Liver (tissue), 9 donors: ENCODE data around the gene RPS6KA2. TPM values are rescaled to one million over a fixed set of nuclear protein-coding genes. Genes with fewer than 3 reads are reported as not detected.

Experiments used
- DNase-seq: peaks from one replicate; pipeline ENCODE4 v3.0.0-alpha.2; 2017; ENCODE audit warnings: low spot score
- H3K27ac ChIP-seq, 2 donors: one replicate each; pipeline ENCODE4 v1.7.0; 2013; ENCODE audit warnings: inconsistent platforms in 2 of 2, low read length in 2 of 2, control low read depth in 1 of 2, low read depth in 1 of 2, mild to moderate bottlenecking in 1 of 2
- H3K27me3 ChIP-seq, 4 donors: one replicate each; pipeline versions ENCODE4 v1.6.1 to v1.7.0; 2013; ENCODE audit warnings: low read length in 3 of 4, inconsistent platforms in 1 of 4, mild to moderate bottlenecking in 1 of 4, moderate library complexity in 1 of 4; ENCODE audit not compliant: control insufficient read depth in 4 of 4, insufficient read depth in 4 of 4
- H3K36me3 ChIP-seq, 4 donors: one replicate each; pipeline versions ENCODE4 v1.6.1 to v1.7.0; 2013; ENCODE audit warnings: low read length in 3 of 4, mild to moderate bottlenecking in 3 of 4, low read depth in 1 of 4, moderate library complexity in 1 of 4; ENCODE audit not compliant: control insufficient read depth in 4 of 4, insufficient read depth in 3 of 4
- H3K4me1 ChIP-seq, 4 donors: one replicate each; pipeline versions ENCODE4 v1.6.1 to v1.7.0; 2013; ENCODE audit warnings: low read length in 3 of 4, mild to moderate bottlenecking in 3 of 4, moderate library complexity in 1 of 4; ENCODE audit not compliant: control insufficient read depth in 4 of 4, insufficient read depth in 4 of 4
- H3K4me3 ChIP-seq, 3 donors: one replicate each; pipeline versions ENCODE4 v1.6.1 to v1.7.0; 2013; ENCODE audit warnings: low read length in 3 of 3, control low read depth in 1 of 3, low read depth in 1 of 3, mild to moderate bottlenecking in 1 of 3
- H3K9ac ChIP-seq, 2 donors: one replicate each; pipeline ENCODE4 v1.7.0; 2013; ENCODE audit warnings: low read length in 2 of 2, mild to moderate bottlenecking in 2 of 2, moderate library complexity in 2 of 2, control low read depth in 1 of 2, low read depth in 1 of 2
- H3K9me3 ChIP-seq, 4 donors: one replicate each; pipeline versions ENCODE4 v1.6.1 to v1.7.0; 2013; ENCODE audit warnings: low read length in 3 of 4; ENCODE audit not compliant: control insufficient read depth in 4 of 4
- EGR1 ChIP-seq, 2 donors: IDR thresholded peaks; 2 replicates each; pipeline ENCODE4 v1.6.1; 2016 to 2018; ENCODE audit warnings: antibody characterized with exemption in 2 of 2, low read depth in 2 of 2
- FOXA1 ChIP-seq: IDR thresholded peaks from 2 replicates; pipeline ENCODE4 v1.6.1; 2016; ENCODE audit warnings: antibody characterized with exemption
- FOXA2 ChIP-seq: IDR thresholded peaks from 2 replicates; pipeline ENCODE4 v1.6.1; 2016; ENCODE audit warnings: antibody characterized with exemption
- HNF4A ChIP-seq, 2 donors: conservative IDR thresholded peaks; 2 replicates each; pipeline ENCODE4 v1.6.1; 2016; ENCODE audit warnings: antibody characterized with exemption in 2 of 2, mild to moderate bottlenecking in 2 of 2
- JUND ChIP-seq, 2 donors: IDR thresholded peaks; 2 replicates each; pipeline ENCODE4 v1.6.1; 2016; ENCODE audit warnings: antibody characterized with exemption in 2 of 2
- NR2F2 ChIP-seq: IDR thresholded peaks from 2 replicates; pipeline ENCODE4 v1.6.1; 2016; ENCODE audit warnings: antibody characterized with exemption
- RXRA ChIP-seq, 2 donors: IDR thresholded peaks; 2 replicates each; pipeline ENCODE4 v1.6.1; 2017 to 2018; ENCODE audit warnings: antibody characterized with exemption in 2 of 2, mild to moderate bottlenecking in 1 of 2
- SP1 ChIP-seq: IDR thresholded peaks from 2 replicates; pipeline ENCODE4 v1.6.1; 2018; ENCODE audit warnings: antibody characterized with exemption, mild to moderate bottlenecking
- WGBS: extraction: QIAGEN DNeasy Blood & Tissue Kit; methylation state at CpG from one replicate; pipeline ENCODE4 v1.1.7; 2013; 5-methylcytosine and 5-hydroxymethylcytosine counted together
- polyA plus RNA-seq, 2 donors: library from polyadenylated mRNA; stranded (reverse) in 1 of 2; unstranded in 1 of 2; fragments of 200-250 nt in 1 of 2; fragments of >200 nt in 1 of 2; fragmentation: Nextera tagmentation in 1 of 2; extraction: Ambion mirVana in 1 of 2; gene quantifications; one replicate each; pipeline versions ENCODE4 v1.2.1 to v1.2.3, GENCODE V29; 2013 to 2015
- total RNA-seq, 2 donors: library from RNA; depleted of rRNA; stranded (reverse); fragments of >200 nt; gene quantifications; one replicate each; pipeline ENCODE4 v1.2.3, GENCODE V29; 2014
- TF ChIP-seq, protein P1 (sequence below): fragments of 150-350 bp; IDR thresholded peaks from 2 replicates; pipeline ENCODE4 v1.5.1; 2017; ENCODE audit warnings: improper control_type of control experiment, low read depth, low read length; ENCODE audit not compliant: missing input control
- TF ChIP-seq, protein P2 (sequence below): IDR thresholded peaks from 2 replicates; pipeline ENCODE4 v1.6.1; 2016; ENCODE audit warnings: antibody characterized with exemption
- TF ChIP-seq, protein P3 (sequence below): IDR thresholded peaks from 2 replicates; pipeline ENCODE4 v1.6.1; 2016; ENCODE audit warnings: antibody characterized with exemption
- TF ChIP-seq, protein P4 (sequence below): IDR thresholded peaks from 2 replicates; pipeline ENCODE4 v1.6.1; 2016; ENCODE audit warnings: antibody characterized with exemption, mild to moderate bottlenecking
- TF ChIP-seq, protein P5 (sequence below): IDR thresholded peaks from 2 replicates; pipeline ENCODE4 v1.6.1; 2016; ENCODE audit warnings: antibody characterized with exemption
- donor health status: healthy.
- donor health status: healthy.
- donor health status: healthy.
- donor health status: healthy.
- donor health status: healthy.

Gene RPS6KA2
- total and polyA plus RNA-seq, 4 donors: 2.5 to 9.0 (median 5.0) TPM

DNA sequence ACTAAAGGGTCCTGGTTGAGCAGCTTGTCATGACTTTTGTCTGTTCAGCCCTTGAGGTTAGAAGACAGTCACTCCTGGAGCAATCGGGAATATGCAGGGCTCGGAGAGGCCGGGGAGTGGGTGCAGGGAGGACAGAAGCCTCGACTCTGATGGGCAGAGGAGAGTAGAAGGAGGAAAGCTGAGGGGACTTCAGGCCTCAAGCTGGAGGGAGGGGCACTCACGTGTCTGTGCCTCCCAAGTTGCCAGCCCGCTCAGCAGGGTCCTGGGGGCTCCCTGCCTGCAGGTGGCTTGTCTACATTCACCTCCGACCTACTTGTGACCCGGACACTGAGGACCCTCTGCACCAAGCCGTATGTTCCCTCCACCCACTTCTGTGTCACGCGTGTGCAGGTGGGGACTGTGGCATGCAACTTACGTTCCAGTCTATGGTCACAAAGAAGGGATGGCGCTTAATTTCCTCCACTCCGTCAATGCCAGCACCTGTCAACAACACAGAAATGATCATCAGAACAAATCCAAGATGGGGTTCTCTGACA, 157.6 kb downstream of the RPS6KA2 start (continued):
- TF ChIP-seq RXRA (IDR thresholded peaks at IDR 0.05) (no peak), FOXA1 (no peak), SP1 (no peak)
- TF ChIP-seq, protein P1, sequence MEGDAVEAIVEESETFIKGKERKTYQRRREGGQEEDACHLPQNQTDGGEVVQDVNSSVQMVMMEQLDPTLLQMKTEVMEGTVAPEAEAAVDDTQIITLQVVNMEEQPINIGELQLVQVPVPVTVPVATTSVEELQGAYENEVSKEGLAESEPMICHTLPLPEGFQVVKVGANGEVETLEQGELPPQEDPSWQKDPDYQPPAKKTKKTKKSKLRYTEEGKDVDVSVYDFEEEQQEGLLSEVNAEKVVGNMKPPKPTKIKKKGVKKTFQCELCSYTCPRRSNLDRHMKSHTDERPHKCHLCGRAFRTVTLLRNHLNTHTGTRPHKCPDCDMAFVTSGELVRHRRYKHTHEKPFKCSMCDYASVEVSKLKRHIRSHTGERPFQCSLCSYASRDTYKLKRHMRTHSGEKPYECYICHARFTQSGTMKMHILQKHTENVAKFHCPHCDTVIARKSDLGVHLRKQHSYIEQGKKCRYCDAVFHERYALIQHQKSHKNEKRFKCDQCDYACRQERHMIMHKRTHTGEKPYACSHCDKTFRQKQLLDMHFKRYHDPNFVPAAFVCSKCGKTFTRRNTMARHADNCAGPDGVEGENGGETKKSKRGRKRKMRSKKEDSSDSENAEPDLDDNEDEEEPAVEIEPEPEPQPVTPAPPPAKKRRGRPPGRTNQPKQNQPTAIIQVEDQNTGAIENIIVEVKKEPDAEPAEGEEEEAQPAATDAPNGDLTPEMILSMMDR: no peak

DNA sequence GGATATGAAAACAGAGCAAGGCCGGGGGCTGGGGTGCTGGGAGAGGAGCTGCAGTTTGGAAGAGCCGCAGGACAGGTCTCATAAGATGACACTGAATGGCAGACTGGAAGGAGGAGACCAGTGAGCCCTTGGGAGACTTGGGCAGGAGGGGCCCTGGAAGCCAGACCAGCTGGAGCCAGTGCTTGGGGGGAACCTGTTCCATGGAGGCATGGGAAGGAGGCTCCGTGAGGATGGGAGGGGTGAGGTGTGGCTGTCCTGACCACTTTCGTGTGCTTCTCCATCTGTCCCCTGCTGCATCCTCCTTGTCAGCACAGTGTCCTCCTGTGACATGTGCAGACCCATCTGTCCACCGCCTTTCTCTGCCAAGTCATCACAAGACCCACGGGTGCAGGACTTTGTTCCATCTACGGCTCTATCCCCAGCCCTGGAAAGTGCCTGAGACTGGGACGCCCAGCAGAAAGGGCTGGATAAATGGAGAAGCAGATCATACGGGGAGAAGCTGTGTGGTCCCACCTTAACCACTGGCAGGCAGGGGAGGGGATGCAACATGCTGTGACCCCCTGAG, 159.5 kb downstream of the RPS6KA2 start:
- no peaks in the 10 kb centered on the region for H3K9me3 ChIP-seq
- 96% methylated on average over 9 of the region's 9 CpGs for WGBS

DNA sequence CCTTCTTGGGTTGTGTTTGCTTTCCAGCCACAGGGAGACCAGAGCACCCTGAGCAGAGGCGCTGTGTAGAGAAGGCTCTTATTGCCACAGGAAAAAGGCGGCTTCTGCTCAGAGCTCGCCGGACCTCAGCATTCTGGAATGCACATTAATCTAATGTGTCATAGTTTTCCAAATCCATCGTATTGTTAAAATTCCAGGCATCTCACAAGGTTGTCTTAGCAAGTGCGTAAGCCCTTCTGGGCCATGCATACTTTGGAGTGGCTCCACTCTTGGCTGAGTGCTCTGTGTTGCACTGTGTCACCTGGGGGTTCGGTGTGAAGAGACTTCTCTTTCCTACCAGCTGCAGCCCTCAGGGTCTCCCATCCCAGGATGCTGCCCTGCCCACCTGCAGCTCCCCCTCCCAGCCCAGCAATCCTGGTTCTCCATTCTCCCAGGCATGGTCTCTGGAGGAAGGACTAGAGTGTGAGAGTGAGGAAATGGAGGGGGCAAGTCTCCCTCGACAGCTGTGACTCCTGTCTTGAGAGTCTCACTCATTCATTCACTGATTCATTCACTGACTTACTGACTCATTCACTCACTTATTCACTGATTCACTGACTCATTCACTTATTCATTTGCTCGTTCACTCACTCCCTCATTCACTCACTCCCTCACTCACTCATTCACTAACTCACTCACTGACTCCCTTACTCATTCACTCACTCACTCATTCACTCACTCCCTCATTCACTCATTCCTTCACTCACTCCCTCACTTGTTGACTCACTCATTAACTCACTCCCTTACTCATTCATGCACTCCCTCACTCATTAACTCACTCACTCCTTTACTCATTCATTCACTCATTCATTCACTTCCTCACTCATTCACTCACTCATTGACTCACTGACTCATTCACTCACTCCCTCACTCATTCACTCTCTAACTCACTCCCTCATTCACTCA, 160.6 kb downstream of the RPS6KA2 start:
- no peak overlapping the region for H3K27ac ChIP-seq
- H3K27me3 ChIP-seq: no peaks in the 10 kb centered on the region
- H3K9ac ChIP-seq: no peak overlapping the region
- H3K36me3 ChIP-seq: peaks cover 0 to 9% (median 3%) of the 10 kb centered on the region in 4 donors
- no peaks in the 10 kb centered on the region for H3K9me3 ChIP-seq
- WGBS: 88% methylated on average over 9 of the region's 9 CpGs
- no peaks in the 10 kb centered on the region for H3K4me1 ChIP-seq
- DNase-seq: no peak
- H3K4me3 ChIP-seq: no peak overlapping the region
- TF ChIP-seq EGR1 (IDR thresholded peaks at IDR 0.05; ENCODE audit: low read depth in 2 of 2): no peak
- TF ChIP-seq, protein P2, sequence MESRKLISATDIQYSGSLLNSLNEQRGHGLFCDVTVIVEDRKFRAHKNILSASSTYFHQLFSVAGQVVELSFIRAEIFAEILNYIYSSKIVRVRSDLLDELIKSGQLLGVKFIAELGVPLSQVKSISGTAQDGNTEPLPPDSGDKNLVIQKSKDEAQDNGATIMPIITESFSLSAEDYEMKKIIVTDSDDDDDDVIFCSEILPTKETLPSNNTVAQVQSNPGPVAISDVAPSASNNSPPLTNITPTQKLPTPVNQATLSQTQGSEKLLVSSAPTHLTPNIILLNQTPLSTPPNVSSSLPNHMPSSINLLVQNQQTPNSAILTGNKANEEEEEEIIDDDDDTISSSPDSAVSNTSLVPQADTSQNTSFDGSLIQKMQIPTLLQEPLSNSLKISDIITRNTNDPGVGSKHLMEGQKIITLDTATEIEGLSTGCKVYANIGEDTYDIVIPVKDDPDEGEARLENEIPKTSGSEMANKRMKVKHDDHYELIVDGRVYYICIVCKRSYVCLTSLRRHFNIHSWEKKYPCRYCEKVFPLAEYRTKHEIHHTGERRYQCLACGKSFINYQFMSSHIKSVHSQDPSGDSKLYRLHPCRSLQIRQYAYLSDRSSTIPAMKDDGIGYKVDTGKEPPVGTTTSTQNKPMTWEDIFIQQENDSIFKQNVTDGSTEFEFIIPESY: no peak
- TF ChIP-seq, protein P3, sequence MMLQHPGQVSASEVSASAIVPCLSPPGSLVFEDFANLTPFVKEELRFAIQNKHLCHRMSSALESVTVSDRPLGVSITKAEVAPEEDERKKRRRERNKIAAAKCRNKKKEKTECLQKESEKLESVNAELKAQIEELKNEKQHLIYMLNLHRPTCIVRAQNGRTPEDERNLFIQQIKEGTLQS: no peak
- no peak for TF ChIP-seq JUND (IDR thresholded peaks at IDR 0.05)
- TF ChIP-seq, protein P4, sequence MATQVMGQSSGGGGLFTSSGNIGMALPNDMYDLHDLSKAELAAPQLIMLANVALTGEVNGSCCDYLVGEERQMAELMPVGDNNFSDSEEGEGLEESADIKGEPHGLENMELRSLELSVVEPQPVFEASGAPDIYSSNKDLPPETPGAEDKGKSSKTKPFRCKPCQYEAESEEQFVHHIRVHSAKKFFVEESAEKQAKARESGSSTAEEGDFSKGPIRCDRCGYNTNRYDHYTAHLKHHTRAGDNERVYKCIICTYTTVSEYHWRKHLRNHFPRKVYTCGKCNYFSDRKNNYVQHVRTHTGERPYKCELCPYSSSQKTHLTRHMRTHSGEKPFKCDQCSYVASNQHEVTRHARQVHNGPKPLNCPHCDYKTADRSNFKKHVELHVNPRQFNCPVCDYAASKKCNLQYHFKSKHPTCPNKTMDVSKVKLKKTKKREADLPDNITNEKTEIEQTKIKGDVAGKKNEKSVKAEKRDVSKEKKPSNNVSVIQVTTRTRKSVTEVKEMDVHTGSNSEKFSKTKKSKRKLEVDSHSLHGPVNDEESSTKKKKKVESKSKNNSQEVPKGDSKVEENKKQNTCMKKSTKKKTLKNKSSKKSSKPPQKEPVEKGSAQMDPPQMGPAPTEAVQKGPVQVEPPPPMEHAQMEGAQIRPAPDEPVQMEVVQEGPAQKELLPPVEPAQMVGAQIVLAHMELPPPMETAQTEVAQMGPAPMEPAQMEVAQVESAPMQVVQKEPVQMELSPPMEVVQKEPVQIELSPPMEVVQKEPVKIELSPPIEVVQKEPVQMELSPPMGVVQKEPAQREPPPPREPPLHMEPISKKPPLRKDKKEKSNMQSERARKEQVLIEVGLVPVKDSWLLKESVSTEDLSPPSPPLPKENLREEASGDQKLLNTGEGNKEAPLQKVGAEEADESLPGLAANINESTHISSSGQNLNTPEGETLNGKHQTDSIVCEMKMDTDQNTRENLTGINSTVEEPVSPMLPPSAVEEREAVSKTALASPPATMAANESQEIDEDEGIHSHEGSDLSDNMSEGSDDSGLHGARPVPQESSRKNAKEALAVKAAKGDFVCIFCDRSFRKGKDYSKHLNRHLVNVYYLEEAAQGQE: no peak
- no peak for TF ChIP-seq NR2F2
- TF ChIP-seq FOXA2: no peak

More for the DNA sequence above, 159.5 kb downstream of the RPS6KA2 start:
- no peak for DNase-seq
- Histone ChIP-seq H3K4me3 (no peak overlapping the region), H3K36me3 (peaks cover 0 to 9% (median 3%) of the 10 kb centered on the region in 4 donors), H3K27ac (no peak overlapping the region), H3K9ac (no peak overlapping the region), H3K4me1 (no peaks in the 10 kb centered on the region), H3K27me3 (no peaks in the 10 kb centered on the region)
- TF ChIP-seq JUND (IDR thresholded peaks at IDR 0.05) (no peak), FOXA2 (no peak), SP1 (no peak), EGR1 (IDR thresholded peaks at IDR 0.05; ENCODE audit: low read depth in 2 of 2) (no peak), HNF4A (conservative IDR thresholded peaks at IDR 0.05) (no peak), RXRA (IDR thresholded peaks at IDR 0.05) (no peak)
- TF ChIP-seq, protein P1: no peak
- TF ChIP-seq, protein P5, sequence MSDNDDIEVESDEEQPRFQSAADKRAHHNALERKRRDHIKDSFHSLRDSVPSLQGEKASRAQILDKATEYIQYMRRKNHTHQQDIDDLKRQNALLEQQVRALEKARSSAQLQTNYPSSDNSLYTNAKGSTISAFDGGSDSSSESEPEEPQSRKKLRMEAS: no peak
- TF ChIP-seq, protein P3: no peak
